HG03064 (cell line): ENCODE measurements around the gene ITGBL1.

Experiments used
- ATAC-seq: cut with Tn5 transposase; IDR thresholded peaks from one replicate; pipeline ENCODE4 v1.9.1; 2021; ENCODE audit warnings: low read depth; ENCODE audit not compliant: unreplicated experiment

Gene ITGBL1

GRCh38 chr13:101450749-101451130 lies 1.7 kb upstream of the ITGBL1 start:
- no peak for ATAC-seq

GRCh38 chr13:101451641-101452040 lies 834 bp upstream of the ITGBL1 start:
- no peak for ATAC-seq

DNA sequence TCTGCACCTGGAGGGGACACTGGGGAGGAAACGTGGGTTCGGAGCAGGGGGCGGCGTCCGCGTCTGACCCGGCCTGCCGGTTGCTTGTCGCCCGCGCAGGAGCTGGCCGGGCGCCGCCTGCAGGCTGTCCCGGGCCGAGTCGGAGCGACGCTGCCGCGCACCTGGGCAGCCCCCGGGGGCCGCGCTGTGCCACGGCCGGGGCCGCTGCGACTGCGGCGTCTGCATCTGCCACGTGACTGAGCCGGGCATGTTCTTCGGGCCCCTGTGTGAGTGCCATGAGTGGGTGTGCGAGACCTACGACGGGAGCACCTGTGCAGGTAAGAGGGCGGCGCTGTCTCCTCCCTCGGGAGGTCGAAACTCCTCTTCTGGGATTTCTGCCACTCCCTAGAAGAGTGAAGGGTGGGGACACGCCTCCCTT lies 1.3 kb downstream of the ITGBL1 start:
- ATAC-seq: peak; percentile 30

GRCh38 chr13:101454767-101455166 lies 2.3 kb downstream of the ITGBL1 start:
- ATAC-seq: no peak

DNA sequence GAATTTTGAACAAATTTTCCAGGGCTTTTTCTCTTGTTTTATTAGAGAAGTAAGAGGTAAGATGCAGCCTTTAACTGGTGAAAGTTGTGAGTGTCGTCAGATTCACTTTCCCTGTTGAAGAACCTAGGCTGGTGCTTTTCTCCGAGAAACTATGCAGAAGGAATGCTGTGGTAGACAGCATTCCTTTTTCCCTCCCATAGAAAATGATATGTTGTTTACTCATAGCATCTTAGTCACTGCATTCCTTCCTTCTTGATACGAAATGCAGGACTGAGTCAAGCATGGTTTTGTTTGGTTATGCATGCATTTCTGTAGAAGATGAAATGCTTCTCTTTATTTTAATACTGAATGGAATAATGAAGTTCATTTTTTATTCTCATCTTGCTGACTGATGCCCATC lies 3.4 kb downstream of the ITGBL1 start:
- ATAC-seq: no peak

- ATAC-seq: no peak
Measured at GRCh38 chr13:101457176-101457575, 4.7 kb downstream of the ITGBL1 start.

- ATAC-seq: no peak
Measured at GRCh38 chr13:101465877-101466276, 13.4 kb downstream of the ITGBL1 start.

GRCh38 chr13:101467415-101467814 lies 14.9 kb downstream of the ITGBL1 start:
- no peak for ATAC-seq

GRCh38 chr13:101473458-101473857 lies 21.0 kb downstream of the ITGBL1 start:
- ATAC-seq: no peak

GRCh38 chr13:101474419-101474957 lies 22.0 kb downstream of the ITGBL1 start:
- ATAC-seq: no peak

DNA sequence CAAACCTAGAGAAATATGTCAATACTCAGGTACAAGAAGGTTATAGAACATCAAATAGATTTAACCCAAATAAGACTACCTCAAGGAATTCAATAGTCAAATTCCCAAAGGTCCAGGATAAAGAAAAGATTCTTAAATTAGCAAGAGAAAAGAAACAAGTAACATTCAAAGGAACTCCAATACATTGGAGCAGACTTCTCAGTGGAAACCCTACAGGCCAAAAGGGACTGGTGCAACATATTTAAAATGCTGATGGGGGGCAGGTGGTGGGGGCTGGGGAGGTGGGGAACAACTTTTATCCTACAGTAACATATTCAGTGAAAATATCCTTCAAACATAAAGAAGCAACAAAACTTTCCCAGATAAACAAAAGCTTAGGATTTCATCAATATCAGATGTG lies 23.1 kb downstream of the ITGBL1 start:
- no peak for ATAC-seq

DNA sequence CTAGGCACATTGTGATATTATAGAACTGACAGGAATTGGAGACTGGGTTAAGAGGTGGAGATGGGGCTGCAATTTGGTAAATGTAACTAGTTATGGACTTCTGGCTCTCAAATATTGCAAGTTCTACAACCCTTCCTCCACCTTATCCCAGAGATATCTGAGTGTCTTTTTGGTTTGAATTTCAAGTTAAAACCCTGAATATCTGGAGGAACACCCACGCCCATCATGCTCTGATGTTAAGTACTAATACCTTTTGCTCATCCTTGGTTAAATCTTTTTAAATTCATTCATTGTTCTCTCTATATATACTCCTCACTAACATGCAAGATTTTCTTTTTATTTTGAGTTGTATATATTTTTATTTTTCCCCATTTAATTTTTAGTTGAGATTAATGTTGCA lies 28.9 kb downstream of the ITGBL1 start:
- no peak for ATAC-seq

GRCh38 chr13:101486708-101487437 lies 34.4 kb downstream of the ITGBL1 start:
- ATAC-seq: no peak

DNA sequence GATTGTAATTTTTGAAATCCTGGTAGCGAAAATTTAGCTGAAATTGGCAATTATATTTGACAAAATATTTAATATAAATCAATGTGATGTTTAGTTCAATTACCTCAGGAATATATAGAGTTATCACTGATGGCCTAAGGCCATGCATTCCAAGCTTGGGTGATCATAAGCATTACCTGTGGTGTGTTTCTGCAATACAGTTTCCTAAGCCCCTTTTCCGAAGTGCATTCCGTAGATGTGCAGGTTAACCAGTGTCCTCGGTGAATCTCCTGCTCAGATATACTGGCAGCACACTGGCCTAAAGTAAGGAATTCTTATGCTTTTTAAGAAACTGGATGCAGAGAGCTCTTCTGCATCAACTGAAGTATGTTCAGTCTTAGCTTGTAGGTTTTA lies 35.0 kb downstream of the ITGBL1 start:
- no peak for ATAC-seq

GRCh38 chr13:101488734-101489133 lies 36.3 kb downstream of the ITGBL1 start:
- no peak for ATAC-seq

DNA sequence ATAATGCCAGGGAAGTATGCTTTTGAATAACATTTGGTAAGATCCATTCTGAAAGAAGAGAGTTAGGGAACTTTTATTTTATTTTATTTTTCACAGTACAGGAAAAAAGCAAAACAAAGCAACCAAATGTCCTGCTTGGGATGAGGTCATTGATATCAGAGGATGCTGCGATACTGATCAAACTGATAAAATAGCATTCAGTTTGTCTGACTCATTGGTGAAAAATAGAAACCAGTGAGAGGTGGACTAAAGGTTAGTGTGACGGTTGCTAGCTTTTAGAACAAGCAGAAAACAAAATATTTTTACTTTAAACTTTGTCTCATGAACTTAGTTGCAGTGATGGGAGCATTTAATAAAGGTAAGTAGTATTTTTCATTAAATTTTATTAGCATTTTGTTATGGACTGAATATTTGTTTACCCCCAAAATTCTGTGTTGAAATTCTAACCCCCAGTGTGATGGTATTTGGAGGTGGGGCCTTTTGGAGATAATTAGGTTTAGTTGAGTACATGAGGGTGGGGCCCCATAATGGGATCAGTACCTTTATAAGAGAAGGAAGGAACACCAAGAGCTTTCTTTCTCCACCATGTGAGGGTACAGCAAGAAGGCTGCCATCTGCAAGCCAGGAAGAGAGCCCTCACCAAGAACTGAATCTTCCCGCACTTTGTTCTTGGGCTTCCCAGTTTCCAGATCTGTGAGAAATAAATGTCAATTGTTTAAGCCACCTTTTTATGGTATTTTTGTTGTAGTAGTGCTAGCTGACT lies 37.3 kb downstream of the ITGBL1 start:
- ATAC-seq: no peak

- no peak for ATAC-seq
Measured at GRCh38 chr13:101490406-101491015, 38.0 kb downstream of the ITGBL1 start.

- no peak for ATAC-seq
Measured at GRCh38 chr13:101492251-101492910, 39.9 kb downstream of the ITGBL1 start.

GRCh38 chr13:101493541-101493940 lies 41.1 kb downstream of the ITGBL1 start:
- ATAC-seq: no peak

- ATAC-seq: no peak
Measured at GRCh38 chr13:101499406-101499805, 46.9 kb downstream of the ITGBL1 start.

DNA sequence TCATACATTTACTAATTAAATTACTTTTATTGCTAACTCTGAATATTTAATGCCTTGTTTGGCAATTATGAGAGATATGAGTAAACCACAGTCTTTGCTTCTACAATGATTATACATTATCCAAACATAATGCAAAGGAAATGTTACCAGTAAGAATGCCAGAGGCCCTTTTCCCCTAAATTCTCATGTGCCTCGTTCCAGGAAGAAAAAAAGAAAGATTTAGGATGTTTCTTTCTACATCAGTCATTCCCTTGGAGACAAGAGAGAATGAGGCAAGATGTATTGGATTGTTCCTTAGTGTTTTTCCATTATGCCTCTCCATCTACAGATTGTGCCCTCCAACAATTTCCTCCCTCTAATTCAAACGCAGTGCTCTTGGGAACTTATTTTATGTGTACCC lies 50.1 kb downstream of the ITGBL1 start:
- no peak for ATAC-seq
